DND-41 (cell line): ENCODE results near the gene PSMD6.

Experiments used
- EZH2 ChIP-seq: IDR thresholded peaks from 3 replicates; pipeline ENCODE4 v1.6.1; 2012; ENCODE audit warnings: borderline replicate concordance, low read depth, mild to moderate bottlenecking, moderate library complexity, low read length, inconsistent platforms; ENCODE audit not compliant: severe bottlenecking
- TF ChIP-seq, protein P1 (sequence below): IDR thresholded peaks from 2 replicates; pipeline ENCODE4 v1.5.1; 2012; ENCODE audit warnings: borderline replicate concordance, low read length, moderate library complexity, mild to moderate bottlenecking; ENCODE audit not compliant: poor library complexity, severe bottlenecking; ENCODE audit errors: extremely low read depth

DNA sequence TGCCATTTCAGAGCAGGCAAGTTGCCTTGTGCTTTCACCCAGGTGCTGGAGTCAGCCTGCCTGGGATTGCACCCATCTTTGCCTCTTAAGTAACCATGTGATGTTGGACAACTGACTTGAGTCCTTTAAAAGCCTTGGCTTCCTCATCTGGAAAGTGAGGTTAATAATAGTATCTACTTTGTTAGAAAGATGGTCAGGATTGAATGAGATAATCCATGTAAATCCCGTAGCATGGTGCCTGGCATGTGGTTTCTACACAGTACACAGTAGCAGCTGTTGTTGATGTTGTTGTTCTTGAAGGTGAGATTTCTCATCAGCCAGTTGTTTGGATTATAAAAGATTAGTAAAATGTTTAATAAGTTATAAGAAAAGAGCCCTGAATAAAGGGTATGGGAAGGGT, 48.8 kb downstream of the PSMD6 start:
- TF ChIP-seq, protein P1, sequence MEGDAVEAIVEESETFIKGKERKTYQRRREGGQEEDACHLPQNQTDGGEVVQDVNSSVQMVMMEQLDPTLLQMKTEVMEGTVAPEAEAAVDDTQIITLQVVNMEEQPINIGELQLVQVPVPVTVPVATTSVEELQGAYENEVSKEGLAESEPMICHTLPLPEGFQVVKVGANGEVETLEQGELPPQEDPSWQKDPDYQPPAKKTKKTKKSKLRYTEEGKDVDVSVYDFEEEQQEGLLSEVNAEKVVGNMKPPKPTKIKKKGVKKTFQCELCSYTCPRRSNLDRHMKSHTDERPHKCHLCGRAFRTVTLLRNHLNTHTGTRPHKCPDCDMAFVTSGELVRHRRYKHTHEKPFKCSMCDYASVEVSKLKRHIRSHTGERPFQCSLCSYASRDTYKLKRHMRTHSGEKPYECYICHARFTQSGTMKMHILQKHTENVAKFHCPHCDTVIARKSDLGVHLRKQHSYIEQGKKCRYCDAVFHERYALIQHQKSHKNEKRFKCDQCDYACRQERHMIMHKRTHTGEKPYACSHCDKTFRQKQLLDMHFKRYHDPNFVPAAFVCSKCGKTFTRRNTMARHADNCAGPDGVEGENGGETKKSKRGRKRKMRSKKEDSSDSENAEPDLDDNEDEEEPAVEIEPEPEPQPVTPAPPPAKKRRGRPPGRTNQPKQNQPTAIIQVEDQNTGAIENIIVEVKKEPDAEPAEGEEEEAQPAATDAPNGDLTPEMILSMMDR = no peak
- TF ChIP-seq EZH2 = no peak
